Effector memory CD8-positive, alpha-beta T cell (primary cell): ENCODE data around the gene HOOK2.
"Not testable (repeated sequence)": the region's sequence is repeated elsewhere in the genome, so short reads cannot be mapped to it uniquely, and the experiment has no call there.

ENCODE experiments used
- ATAC-seq: fragments of 150-1000 bp; cut with Tn5 transposase; replicated peaks from 2 replicates; pipeline ENCODE4 v1.10.0; 2021; ENCODE audit warnings: mild to moderate bottlenecking, moderate library complexity
- DNase-seq, 3 experiments: peaks; one replicate each; pipeline ENCODE4 v3.0.0; 2021
- H3K27ac Mint-ChIP-seq, 2 donors: one replicate each; pipeline ENCODE4 v1.8.0; 2022; ENCODE audit warnings: mild to moderate bottlenecking in 2 of 2, mixed read lengths in 2 of 2, moderate library complexity in 2 of 2
- H3K27me3 Mint-ChIP-seq, 2 donors: one replicate each; pipeline ENCODE4 v1.8.0; 2022; ENCODE audit warnings: mixed read lengths in 2 of 2
- H3K36me3 Mint-ChIP-seq: one replicate; pipeline ENCODE4 v1.8.0; 2022; ENCODE audit warnings: mild to moderate bottlenecking, moderate library complexity, mixed read lengths; ENCODE audit not compliant: insufficient read depth
- H3K4me1 Mint-ChIP-seq, 2 donors: one replicate each; pipeline ENCODE4 v1.8.0; 2022; ENCODE audit warnings: low read depth in 2 of 2, mixed read lengths in 2 of 2
- H3K4me3 Mint-ChIP-seq, 2 donors: one replicate each; pipeline ENCODE4 v1.8.0; 2022; ENCODE audit warnings: mild to moderate bottlenecking in 2 of 2, mixed read lengths in 2 of 2, moderate library complexity in 2 of 2
- H3K9me3 Mint-ChIP-seq, 2 donors: one replicate each; pipeline ENCODE4 v1.8.0; 2022; ENCODE audit warnings: mixed read lengths in 2 of 2
- total RNA-seq, 9 experiments: gene quantifications; one replicate each; lab custom pipeline; 2026; lab: John Stamatoyannopoulos, UW

The HOOK2 gene, protein sequence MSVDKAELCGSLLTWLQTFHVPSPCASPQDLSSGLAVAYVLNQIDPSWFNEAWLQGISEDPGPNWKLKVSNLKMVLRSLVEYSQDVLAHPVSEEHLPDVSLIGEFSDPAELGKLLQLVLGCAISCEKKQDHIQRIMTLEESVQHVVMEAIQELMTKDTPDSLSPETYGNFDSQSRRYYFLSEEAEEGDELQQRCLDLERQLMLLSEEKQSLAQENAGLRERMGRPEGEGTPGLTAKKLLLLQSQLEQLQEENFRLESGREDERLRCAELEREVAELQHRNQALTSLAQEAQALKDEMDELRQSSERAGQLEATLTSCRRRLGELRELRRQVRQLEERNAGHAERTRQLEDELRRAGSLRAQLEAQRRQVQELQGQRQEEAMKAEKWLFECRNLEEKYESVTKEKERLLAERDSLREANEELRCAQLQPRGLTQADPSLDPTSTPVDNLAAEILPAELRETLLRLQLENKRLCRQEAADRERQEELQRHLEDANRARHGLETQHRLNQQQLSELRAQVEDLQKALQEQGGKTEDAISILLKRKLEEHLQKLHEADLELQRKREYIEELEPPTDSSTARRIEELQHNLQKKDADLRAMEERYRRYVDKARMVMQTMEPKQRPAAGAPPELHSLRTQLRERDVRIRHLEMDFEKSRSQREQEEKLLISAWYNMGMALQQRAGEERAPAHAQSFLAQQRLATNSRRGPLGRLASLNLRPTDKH
- 7.8 to 22.6 (median 11.0) reads per million in 9 experiments for total RNA-seq

DNA sequence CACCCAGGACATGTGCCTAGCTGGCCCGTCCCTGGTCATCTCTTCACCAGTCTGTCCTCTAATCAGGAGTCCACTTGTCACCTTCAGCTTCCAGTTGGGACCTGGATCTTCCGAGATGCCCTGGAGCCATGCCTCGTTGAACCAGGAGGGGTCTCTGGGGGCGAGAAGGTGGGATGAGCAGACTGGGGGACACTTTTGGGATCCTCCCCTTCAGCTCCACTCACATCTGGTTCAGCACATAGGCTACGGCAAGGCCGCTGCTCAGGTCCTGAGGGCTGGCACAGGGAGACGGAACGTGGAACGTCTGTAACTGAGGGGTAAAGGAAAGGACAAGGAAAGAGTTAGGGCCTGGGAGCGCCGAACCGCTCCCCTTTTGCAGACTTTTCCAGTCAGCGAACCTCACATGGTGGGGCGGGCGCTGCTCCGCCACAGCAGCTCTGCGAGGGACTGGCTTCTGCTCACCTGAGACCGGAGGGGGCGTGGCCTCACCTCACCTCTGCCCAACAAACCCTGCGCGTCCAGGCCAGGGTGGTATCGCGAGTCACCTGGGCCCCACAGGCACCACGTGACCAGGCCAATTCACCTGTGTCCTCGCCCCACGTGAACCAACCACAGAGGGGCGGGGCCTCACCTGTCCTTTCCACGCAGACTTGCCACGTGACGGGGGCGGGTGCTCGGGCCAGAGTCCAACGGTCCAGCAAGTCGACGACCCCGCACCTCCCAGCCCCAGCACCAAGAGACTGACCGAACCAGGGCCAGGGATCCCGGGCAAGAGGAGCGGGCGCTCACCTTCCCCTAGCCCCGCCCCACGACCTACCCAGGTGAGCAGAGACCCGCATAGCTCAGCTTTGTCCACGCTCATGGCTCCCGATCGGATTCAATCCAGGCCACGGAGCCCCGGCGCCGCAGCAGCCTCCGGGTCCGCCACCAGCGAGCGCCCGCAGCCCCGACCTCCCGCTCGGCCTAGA is at the start of gene HOOK2:
Gene HOOK2 (minus strand): TSS at position 965 of the 968 bp plus-strand sequence. CDS start 103 bp downstream, at position 862.
- ATAC-seq (no peak), DNase-seq (peak in 1 of 3 experiments; percentile 23)
- Mint-ChIP-seq H3K27me3 (no peaks in the 10 kb centered on the region), H3K27ac (peak within 1 kb of the TSS in 1 of 2 donors; percentile 76), H3K9me3 (no peaks in the 10 kb centered on the region), H3K4me3 (peak within 1 kb of the TSS; percentile 73 to 78), H3K4me1 (peaks cover 10 to 16% of the 10 kb centered on the region in 2 donors), H3K36me3 (peaks cover 6% of the 10 kb centered on the region)

DNA sequence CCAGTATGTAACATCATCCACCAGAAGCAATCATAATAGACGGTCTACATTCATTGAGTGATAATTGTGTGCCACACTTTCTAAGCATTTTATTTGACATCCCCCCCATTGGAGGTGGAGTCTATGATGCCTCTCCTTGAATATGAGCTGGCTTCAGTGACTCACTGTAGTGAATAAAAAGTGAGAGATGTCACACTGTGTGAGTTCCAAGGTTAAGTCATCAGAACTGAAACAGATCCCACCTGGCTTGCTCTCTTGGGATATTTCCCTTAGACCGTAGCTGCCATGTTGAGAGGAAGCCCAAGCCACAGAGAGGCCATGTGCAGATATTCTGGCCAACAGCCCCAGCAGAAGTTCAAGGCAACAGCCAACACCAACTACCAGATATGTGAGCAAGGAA is 46.4 kb upstream of the HOOK2 start:
- DNase-seq (no peak), ATAC-seq (no peak)
- Mint-ChIP-seq H3K9me3 (peaks cover 0 to 2% of the 10 kb centered on the region in 2 donors), H3K27ac (no peak overlapping the region), H3K4me3 (no peak overlapping the region), H3K4me1 (peaks cover 3 to 5% of the 10 kb centered on the region in 2 donors), H3K27me3 (peaks cover 23 to 32% of the 10 kb centered on the region in 2 donors), H3K36me3 (no peaks in the 10 kb centered on the region)

DNA sequence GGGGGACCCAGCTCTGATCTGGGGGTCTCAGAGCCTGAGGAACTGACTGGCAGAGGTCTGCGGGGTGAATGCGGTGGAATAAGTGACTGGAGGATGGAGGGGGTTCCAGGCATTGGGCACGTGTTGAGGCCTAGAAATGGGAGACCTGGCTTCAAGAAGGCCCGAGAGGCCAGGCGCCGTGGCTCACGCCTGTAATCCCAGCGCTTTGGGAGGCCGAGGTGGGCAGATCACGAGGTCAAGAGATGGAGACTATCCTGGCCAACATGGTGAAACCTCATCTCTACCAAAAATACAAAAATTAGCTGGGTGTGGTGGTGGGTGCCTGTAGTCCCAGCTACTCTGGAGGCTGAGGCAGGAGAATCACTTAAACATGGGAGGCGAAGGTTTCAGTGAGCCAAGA is 42.5 kb upstream of the HOOK2 start:
- H3K4me1 Mint-ChIP-seq, H3K9me3 Mint-ChIP-seq, DNase-seq, H3K27me3 Mint-ChIP-seq, H3K36me3 Mint-ChIP-seq, H3K4me3 Mint-ChIP-seq, ATAC-seq: not testable (repeated sequence)
- peak overlapping the region in 1 of 2 donors; percentile 26 for H3K27ac Mint-ChIP-seq

DNA sequence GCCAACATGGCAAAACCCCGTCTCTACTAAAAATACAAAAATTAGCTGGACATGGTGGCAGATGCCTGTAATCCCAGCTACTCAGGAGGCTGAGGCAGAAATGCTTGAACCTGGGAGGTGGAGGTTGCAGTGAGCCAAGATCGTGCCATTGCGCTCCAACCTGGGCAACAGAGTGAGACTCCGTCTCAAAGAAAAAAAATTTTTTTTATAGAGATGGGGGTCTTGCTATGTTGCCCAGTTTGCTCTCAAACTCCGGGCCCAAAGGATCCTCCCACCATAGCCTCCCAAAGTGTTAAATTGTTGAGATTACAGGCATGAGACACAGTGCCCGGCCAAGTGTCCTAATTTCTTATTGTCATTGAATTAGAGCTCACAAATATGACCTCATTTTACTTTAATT is 41.8 kb upstream of the HOOK2 start:
- not testable (repeated sequence) for H3K27me3 Mint-ChIP-seq, H3K27ac Mint-ChIP-seq, H3K9me3 Mint-ChIP-seq, DNase-seq, H3K4me1 Mint-ChIP-seq, H3K4me3 Mint-ChIP-seq, ATAC-seq
- peaks cover 12% of the 10 kb centered on the region for H3K36me3 Mint-ChIP-seq

DNA sequence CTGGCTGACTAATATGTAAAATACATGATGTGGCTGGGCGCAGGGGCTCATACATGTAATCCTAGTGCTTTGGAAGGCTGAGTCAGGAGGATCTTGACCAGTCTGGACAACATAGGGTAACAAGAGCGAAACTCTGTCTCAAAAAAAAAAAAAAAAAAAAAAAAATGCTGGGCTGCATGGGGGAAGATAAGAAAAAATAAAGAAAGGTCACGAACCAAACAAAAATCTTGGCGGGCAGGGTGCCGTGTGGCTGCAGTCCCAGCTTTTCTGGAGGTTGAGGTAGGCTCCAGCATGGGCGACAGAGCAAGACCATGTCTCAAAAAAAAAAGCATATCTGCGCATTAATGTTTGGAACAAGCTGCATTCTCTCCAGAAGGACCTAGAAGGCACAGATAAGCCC is 39.7 kb upstream of the HOOK2 start:
- ATAC-seq = no peak
- Mint-ChIP-seq H3K4me1 (no peaks in the 10 kb centered on the region), H3K9me3 (no peaks in the 10 kb centered on the region)

DNA sequence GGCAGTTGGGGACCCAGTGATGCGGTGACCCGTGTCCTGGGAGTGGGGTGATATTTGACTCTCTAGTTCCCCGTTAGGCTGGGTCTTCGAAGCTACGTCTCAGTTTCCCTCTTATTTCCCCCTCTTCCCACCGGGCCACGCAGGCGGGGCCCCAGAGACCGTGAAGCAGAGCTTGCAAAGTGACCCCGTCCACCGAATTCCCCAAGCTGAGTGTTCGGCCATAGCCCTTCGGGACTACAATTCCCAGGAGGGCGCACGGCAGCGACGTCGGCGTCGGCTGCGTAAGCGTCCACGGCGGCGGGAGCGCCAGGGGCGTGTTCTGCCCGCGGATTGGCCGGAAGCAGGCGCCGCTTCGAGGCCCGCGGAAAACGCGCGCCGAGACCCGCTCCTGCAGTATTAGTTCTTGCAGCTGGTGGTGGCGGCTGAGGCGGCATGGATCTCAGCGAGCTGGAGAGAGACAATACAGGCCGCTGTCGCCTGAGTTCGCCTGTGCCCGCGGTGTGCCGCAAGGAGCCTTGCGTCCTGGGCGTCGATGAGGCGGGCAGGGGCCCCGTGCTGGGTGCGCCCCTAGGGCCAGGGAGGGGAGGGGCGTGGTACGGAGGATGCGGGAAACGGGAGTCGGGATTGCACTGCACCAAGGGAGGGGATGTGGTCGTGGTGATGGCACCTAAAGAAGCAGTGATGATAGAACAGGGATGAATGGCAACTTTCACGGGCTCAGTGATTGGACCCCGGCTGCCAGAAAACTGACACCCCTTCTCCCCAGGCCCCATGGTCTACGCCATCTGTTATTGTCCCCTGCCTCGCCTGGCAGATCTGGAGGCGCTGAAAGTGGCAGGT is 31.1 kb upstream of the HOOK2 start, which contains the start of gene RNASEH2A:
Gene RNASEH2A (plus strand): TSS at position 343 of the 840 bp plus-strand sequence. CDS start 90 bp downstream, at position 433.
- Mint-ChIP-seq H3K4me3 (peak within 1 kb of the TSS; percentile 93 to 97), H3K27ac (peak within 1 kb of the TSS; percentile 81 to 95), H3K9me3 (no peaks in the 10 kb centered on the region), H3K36me3 (peaks cover 18% of the 10 kb centered on the region), H3K4me1 (peaks cover 23 to 24% of the 10 kb centered on the region in 2 donors), H3K27me3 (no peaks in the 10 kb centered on the region)
- peak; percentile 80 to 84 (median 82) for DNase-seq
- ATAC-seq = peak; percentile 90

More for the DNA sequence above, 39.7 kb upstream of the HOOK2 start:
- peaks cover 19% of the 10 kb centered on the region for H3K36me3 Mint-ChIP-seq
- no peak overlapping the region for H3K27ac Mint-ChIP-seq
- no peak for DNase-seq
- H3K27me3 Mint-ChIP-seq = no peaks in the 10 kb centered on the region
- H3K4me3 Mint-ChIP-seq = no peak overlapping the region

DNA sequence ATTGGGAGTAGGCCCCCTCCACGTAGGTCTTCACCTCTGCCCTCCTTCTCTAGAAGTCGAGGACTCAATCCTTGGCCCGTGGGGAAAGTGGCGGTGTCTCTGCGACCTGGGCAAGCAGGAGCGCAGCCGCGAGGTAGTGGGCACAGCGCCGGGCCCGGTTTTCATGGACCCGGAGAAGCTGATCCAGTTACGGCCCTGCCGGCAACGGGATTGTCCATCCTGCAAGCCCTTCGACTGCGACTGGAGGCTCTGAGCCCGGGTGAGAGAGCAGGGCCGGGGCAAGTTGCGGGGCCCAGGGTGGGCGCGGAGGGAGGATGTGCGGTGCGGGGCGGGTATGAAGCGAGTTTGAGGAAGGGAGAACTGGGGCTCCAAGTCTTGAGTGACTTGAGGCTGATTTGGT is 28.7 kb upstream of the HOOK2 start:
- no peaks in the 10 kb centered on the region for H3K9me3 Mint-ChIP-seq
- peak overlapping the region in 1 of 2 donors; percentile 17 for H3K4me3 Mint-ChIP-seq
- H3K27me3 Mint-ChIP-seq = no peaks in the 10 kb centered on the region
- H3K27ac Mint-ChIP-seq = no peak overlapping the region
- ATAC-seq (no peak), DNase-seq (no peak)
- H3K36me3 Mint-ChIP-seq = peaks cover 28% of the 10 kb centered on the region
- H3K4me1 Mint-ChIP-seq = peaks cover 29 to 33% of the 10 kb centered on the region in 2 donors

DNA sequence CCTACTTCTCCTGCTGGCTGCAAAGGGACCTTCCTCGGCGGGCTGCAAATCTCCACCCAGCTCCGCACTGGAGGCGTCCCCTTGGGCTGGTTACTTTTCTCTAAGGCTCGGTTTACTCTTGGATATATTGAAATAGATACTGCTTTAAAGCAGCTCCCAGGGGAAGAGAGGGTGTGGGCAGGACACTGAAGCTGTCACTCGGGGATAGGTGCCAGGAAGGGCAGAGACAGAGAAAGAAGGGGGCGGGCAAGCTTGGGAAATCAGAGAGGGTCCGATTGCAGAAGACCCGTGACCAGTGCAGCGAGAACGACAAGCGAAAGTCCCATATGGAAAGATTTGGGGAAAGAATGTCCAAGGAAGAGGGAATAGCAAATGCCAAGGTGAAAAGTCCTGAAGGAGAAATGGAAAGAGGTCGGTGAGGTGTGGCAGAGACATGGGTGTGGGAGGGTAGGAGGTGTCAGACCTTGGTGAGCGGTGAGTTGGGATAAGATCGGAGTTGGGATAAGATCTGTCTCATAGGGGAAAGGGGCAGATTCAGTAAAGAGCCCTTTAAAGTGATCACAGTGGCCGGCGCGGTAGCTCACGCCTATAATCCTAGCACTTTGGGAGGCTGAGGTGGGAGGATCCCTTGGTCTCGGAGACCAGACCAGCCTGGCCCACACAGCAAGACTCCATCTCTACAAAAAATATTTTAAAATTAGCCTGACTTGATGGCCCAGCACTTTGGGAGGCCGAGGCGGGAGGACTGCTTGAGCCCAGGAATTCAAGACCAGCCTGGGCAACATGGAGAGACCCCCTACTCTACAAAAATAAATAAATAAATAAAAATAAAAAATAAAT is 27.1 kb upstream of the HOOK2 start:
- H3K27ac Mint-ChIP-seq = no peak overlapping the region

DNA sequence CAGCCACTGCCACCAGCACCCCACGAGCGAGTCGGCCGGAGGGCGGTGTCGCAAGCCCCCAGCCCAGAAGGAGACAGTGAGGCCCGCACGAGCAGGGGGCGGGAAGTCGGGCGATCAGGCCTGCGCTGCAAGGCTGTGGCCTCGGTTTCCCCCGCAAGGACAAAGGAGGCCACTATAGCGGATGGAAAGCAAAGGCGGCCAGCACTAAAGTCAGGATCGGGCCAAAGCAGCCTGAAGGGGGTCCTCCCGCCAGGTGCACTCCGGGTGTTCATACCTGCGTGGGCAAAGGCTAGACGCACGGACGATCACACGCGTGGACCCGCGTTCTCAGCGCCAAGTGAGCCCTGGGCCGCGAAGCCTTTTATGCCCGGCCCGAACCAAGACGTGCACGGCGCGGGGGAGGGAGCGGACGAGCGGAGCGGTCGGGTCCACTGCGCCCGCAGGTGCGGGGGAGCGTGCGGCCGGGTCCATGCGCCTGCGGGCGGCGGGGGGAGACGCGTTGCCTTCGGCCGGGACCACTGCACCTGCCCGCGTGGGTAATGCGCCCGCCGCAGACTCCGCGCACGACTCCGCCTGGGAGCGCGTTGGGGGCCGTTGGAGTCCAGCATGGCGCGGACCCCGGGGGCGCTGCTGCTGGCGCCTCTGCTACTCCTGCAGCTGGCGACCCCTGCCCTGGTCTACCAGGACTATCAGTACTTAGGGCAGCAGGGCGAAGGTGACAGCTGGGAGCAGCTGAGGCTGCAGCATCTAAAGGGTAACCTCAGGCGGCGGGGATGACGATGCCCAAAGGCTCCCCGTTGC is 26.3 kb upstream of the HOOK2 start, which contains the start of the genes PRDX2 and THSD8:
Gene PRDX2 (minus strand): TSS at position 335 of the 801 bp plus-strand sequence. CDS start 539 bp downstream, outside the sequence.
Gene THSD8 (plus strand): TSS at position 604 of the 801 bp plus-strand sequence. CDS start 3 bp downstream, at position 607.
- peaks cover 40% of the 10 kb centered on the region for H3K36me3 Mint-ChIP-seq
- peak within 1 kb of the TSS; percentile 54 to 75 for H3K27ac Mint-ChIP-seq
- peaks cover 22 to 26% of the 10 kb centered on the region in 2 donors for H3K4me1 Mint-ChIP-seq
- peak; percentile 52 to 60 (median 58) for DNase-seq
- no peaks in the 10 kb centered on the region for H3K9me3 Mint-ChIP-seq
- peak; percentile 67 for ATAC-seq
- no peaks in the 10 kb centered on the region for H3K27me3 Mint-ChIP-seq
- H3K4me3 Mint-ChIP-seq = peak within 1 kb of the TSS; percentile 83 to 85

More for the DNA sequence above, 27.1 kb upstream of the HOOK2 start:
- no peaks in the 10 kb centered on the region for H3K27me3 Mint-ChIP-seq
- ATAC-seq (no peak), DNase-seq (no peak)
- H3K9me3 Mint-ChIP-seq = no peaks in the 10 kb centered on the region
- H3K36me3 Mint-ChIP-seq = peaks cover 35% of the 10 kb centered on the region
- peak overlapping the region; percentile 83 to 85 for H3K4me3 Mint-ChIP-seq
- peaks cover 25 to 32% of the 10 kb centered on the region in 2 donors for H3K4me1 Mint-ChIP-seq

DNA sequence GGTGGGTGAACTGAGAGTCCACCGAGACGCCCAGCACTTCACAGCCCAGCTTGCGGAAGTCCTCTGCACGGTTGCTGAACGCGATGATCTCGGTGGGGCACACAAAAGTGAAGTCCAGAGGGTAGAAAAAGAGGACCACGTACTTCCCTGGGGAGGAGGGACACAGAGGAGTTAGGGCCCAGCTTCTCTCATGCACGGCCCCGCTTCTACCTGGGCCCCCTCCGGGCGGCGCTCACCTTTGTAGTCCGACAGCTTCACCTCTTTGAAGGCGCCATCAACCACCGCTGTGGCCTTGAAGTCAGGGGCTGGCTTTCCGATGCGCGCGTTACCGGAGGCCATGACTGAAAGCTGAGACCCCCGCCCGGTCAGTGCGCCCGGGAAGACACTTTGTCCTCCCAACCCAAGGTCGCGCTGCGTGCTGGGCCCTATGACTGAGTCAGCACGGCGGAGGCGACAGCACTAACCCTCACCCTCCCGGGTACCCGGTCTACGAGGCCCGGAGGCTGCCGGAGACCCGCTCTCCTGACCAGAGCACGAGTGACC is 25.6 kb upstream of the HOOK2 start:
- H3K36me3 Mint-ChIP-seq = peaks cover 44% of the 10 kb centered on the region
- H3K27ac Mint-ChIP-seq = peak overlapping the region; percentile 54 to 75
- no peaks in the 10 kb centered on the region for H3K27me3 Mint-ChIP-seq
- H3K4me3 Mint-ChIP-seq = peak overlapping the region; percentile 83 to 85
- DNase-seq (no peak), ATAC-seq (no peak)
- peaks cover 21 to 26% of the 10 kb centered on the region in 2 donors for H3K4me1 Mint-ChIP-seq
- H3K9me3 Mint-ChIP-seq = no peaks in the 10 kb centered on the region
